Measurements from ENCODE around the gene PTH2R. TPM values are rescaled to one million over a fixed set of nuclear protein-coding genes. Genes with fewer than 3 reads are reported as not detected.
"Not testable (repeated sequence)": the region's sequence is repeated elsewhere in the genome, so short reads cannot be mapped to it uniquely, and the experiment has no call there.

Gene PTH2R
- total RNA-seq, 2 experiments from 2014 or later = 0.14 TPM; not detected in 1

GRCh38 chr2:208399201-208399600 is 7.4 kb upstream of the PTH2R start:
- Mint-ChIP-seq H3K9me3 (ENCODE audit: low read depth) (peaks cover 8% of the 10 kb centered on the region), H3K27ac (no peak overlapping the region), H3K4me1 (no peaks in the 10 kb centered on the region), H3K27me3 (peaks cover 21% of the 10 kb centered on the region), H3K4me3 (no peak overlapping the region), H3K36me3 (ENCODE audit: low read depth) (no peaks in the 10 kb centered on the region)
- ATAC-seq = no peak
- DNase-seq = no peak
- POLR2A ChIA-PET = interaction anchor here (0.6 kb wide), 1 partner anchor 880 kb away, joined by 5 read pairs; no protein-coding TSS in a partner anchor
- CTCF ChIA-PET = interaction anchor here (0.5 to 1.2 kb wide), 3 partner anchors 53 to 1863 kb away, joined by 3 read pairs; no protein-coding TSS in a partner anchor
- intact Hi-C loops (cut with DNase I, micrococcal nuclease) = loop anchor here in 1 of 2 experiments (5.0 to 10.0 kb wide), 3 partner anchors 1176 to 1798 kb away; no protein-coding TSS in a partner anchor

GRCh38 chr2:208407667-208408066 is 1.1 kb downstream of the PTH2R start:
- ATAC-seq (no peak), DNase-seq (peak; percentile 27)
- intact Hi-C loops (cut with DNase I, micrococcal nuclease) = loop anchor here (5.0 to 10.0 kb wide), 3 partner anchors 800 to 1017 kb away; partner anchors contain the start of gene MAP2 (in 1 of the 2)
- H3K27ac Mint-ChIP-seq = no peak overlapping the region
- H3K36me3 Mint-ChIP-seq (ENCODE audit: low read depth) = no peaks in the 10 kb centered on the region
- ChIA-PET CTCF (interaction anchor here (0.7 to 1.2 kb wide), 6 partner anchors 8 to 922 kb away, joined by 3 to 6 read pairs (median 4); no protein-coding TSS in a partner anchor), POLR2A (interaction anchor here (0.5 kb wide), 1 partner anchor 1508 kb away, joined by 3 read pairs; no protein-coding TSS in a partner anchor)
- H3K4me1 Mint-ChIP-seq = peaks cover 9% of the 10 kb centered on the region
- H3K9me3 Mint-ChIP-seq (ENCODE audit: low read depth) = no peaks in the 10 kb centered on the region
- H3K4me3 Mint-ChIP-seq = no peak overlapping the region
- H3K27me3 Mint-ChIP-seq = peaks cover 46% of the 10 kb centered on the region

DNA sequence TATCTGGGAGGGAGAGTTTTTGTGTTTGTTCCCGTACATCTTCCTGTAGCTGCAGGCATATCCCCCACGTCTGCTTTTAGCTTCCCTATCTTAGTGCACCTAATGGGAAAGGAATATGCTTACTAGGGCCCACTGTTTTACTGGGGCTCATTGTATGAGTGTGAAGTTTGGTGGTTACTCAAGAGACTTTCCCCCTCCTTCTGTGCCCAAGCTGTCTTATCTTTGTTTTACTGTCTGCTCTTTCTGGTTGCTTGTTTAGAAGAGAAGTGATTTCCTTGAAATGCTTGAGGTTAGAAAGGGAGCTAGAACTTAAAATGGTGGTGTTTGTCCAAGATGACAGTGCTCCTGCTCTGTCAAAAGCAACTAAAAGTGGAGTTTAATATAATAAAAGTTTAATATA is 7.3 kb downstream of the PTH2R start:
- no peaks in the 10 kb centered on the region for H3K4me1 Mint-ChIP-seq
- H3K27me3 Mint-ChIP-seq = peaks cover 18% of the 10 kb centered on the region
- CTCF ChIA-PET = interaction anchor here (0.8 kb wide), 1 partner anchor 444 kb away, joined by 4 read pairs; no protein-coding TSS in a partner anchor
- POLR2A ChIA-PET = no interaction called here
- H3K4me3 Mint-ChIP-seq = no peak overlapping the region
- intact Hi-C loops (cut with DNase I, micrococcal nuclease) = no loop called here
- ATAC-seq = no peak
- H3K27ac Mint-ChIP-seq = no peak overlapping the region
- H3K36me3 Mint-ChIP-seq (ENCODE audit: low read depth) = no peaks in the 10 kb centered on the region
- H3K9me3 Mint-ChIP-seq (ENCODE audit: low read depth) = no peaks in the 10 kb centered on the region
- DNase-seq = no peak

GRCh38 chr2:208415255-208415654 is 8.7 kb downstream of the PTH2R start:
- ATAC-seq (peak; percentile 57), DNase-seq (no peak)
- H3K27ac Mint-ChIP-seq = no peak overlapping the region
- H3K27me3 Mint-ChIP-seq = peaks cover 13% of the 10 kb centered on the region
- H3K9me3 Mint-ChIP-seq (ENCODE audit: low read depth) = no peaks in the 10 kb centered on the region
- intact Hi-C loops (cut with DNase I, micrococcal nuclease) = no loop called here
- no peaks in the 10 kb centered on the region for H3K36me3 Mint-ChIP-seq (ENCODE audit: low read depth)
- POLR2A ChIA-PET = no interaction called here
- CTCF ChIA-PET = interaction anchor here (1.2 kb wide), 1 partner anchor 8 kb away, joined by 6 read pairs; the partner anchor contains the start of gene PTH2R
- H3K4me3 Mint-ChIP-seq = no peak overlapping the region
- H3K4me1 Mint-ChIP-seq = no peaks in the 10 kb centered on the region

DNA sequence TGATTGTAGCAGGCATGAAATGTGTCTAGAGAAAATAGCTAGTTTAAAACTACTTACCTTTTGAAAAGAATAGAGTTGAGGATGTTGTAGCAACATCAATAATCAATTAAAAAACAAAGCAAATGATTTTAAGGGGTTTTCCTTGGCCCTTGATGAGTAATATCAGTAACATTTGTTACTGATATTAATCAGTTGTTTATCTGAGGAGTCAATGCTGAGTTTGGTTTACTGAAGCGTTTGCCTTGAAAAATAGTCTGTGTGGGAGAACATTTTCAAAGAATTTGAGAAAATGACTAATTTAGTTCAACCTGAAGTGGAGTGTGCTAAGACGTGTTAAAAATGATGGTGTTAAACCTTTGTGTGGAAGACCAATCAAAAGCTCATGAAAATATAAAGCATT is 9.3 kb downstream of the PTH2R start:
- CTCF ChIA-PET = interaction anchor here (1.2 kb wide), 1 partner anchor 9 kb away, joined by 6 read pairs; the partner anchor contains the start of gene PTH2R
- no peak overlapping the region for H3K4me3 Mint-ChIP-seq

DNA sequence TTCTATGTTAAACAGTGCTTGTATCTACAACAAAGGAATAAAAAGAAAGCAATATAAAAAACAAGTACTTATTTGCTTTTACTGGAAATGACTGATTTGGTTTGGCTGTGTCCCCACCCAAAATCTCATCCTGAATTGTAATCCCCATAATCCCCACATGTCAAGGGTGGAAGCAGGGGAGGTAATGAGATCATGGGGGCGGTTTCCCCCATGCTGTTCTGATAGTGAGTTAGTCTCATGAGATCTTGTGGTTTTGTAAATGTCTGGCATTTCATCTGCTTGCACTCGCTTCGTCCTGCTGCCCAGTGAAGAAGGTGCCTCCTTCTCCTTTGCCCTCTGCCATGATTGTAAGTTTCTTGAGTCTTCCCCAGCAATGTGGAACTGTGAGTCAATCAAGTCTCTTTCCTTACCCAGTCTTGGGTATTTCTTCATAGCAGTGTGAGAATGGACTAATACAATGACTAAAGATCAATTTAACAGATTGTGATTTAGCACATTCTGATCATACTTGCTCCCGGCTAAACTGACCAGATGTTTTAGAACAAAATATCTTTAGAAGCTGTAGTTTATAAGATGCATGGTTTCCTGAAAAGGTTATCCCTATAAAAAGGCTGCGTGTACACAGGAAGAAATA is 19.9 kb downstream of the PTH2R start:
- Mint-ChIP-seq H3K4me1 (no peaks in the 10 kb centered on the region), H3K27ac (no peak overlapping the region), H3K4me3 (no peak overlapping the region), H3K27me3 (peaks cover 9% of the 10 kb centered on the region), H3K9me3 (ENCODE audit: low read depth) (peaks cover 2% of the 10 kb centered on the region), H3K36me3 (ENCODE audit: low read depth) (no peaks in the 10 kb centered on the region)
- no peak for DNase-seq
- intact Hi-C loops (cut with DNase I, micrococcal nuclease) = no loop called here
- ChIA-PET CTCF (interaction anchor here (1.1 kb wide), 1 partner anchor 904 kb away, joined by 3 read pairs; no protein-coding TSS in a partner anchor), POLR2A (no interaction called here)
- ATAC-seq = no peak

More for the DNA sequence above, 9.3 kb downstream of the PTH2R start:
- Mint-ChIP-seq H3K4me1 (no peaks in the 10 kb centered on the region), H3K9me3 (ENCODE audit: low read depth) (no peaks in the 10 kb centered on the region), H3K27ac (no peak overlapping the region), H3K36me3 (ENCODE audit: low read depth) (no peaks in the 10 kb centered on the region), H3K27me3 (peaks cover 8% of the 10 kb centered on the region)
- ATAC-seq = peak; percentile 49
- POLR2A ChIA-PET = no interaction called here
- no peak for DNase-seq
- intact Hi-C loops (cut with DNase I, micrococcal nuclease) = no loop called here

- H3K4me3 Mint-ChIP-seq = no peak overlapping the region
- H3K4me1 Mint-ChIP-seq = no peaks in the 10 kb centered on the region
- no peak overlapping the region for H3K27ac Mint-ChIP-seq
- H3K9me3 Mint-ChIP-seq (ENCODE audit: low read depth) = no peaks in the 10 kb centered on the region
- no peaks in the 10 kb centered on the region for H3K36me3 Mint-ChIP-seq (ENCODE audit: low read depth)
- intact Hi-C loops (cut with DNase I, micrococcal nuclease) = no loop called here
- DNase-seq (no peak), ATAC-seq (no peak)
- CTCF ChIA-PET = no interaction called here
- POLR2A ChIA-PET = no interaction called here
- peaks cover 7% of the 10 kb centered on the region for H3K27me3 Mint-ChIP-seq
Observed at GRCh38 chr2:208437755-208438154, 31.2 kb downstream of the PTH2R start.

DNA sequence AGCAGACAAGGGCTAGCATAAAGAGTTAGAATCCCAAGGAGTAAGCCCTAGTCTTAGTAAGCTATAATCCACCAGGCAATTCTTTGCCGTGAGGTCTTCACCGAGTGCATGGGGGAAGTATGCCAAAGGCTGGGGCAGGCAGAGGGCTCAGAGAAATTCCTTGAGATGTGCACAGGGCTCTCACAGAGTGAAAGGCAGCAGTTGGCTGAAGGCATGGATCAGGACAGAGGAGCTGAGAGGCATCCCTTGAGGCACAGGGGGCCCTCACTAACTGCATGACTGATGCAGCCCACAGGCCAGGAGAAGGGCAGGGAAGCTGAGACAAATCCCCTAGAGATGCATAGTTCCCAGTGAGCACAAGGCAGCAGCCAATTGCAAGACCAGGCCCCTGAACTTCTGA is 34.1 kb downstream of the PTH2R start:
- DNase-seq (no peak), ATAC-seq (no peak)
- H3K9me3 Mint-ChIP-seq (ENCODE audit: low read depth) = no peaks in the 10 kb centered on the region
- no peak overlapping the region for H3K4me3 Mint-ChIP-seq
- POLR2A ChIA-PET = no interaction called here
- peaks cover 6% of the 10 kb centered on the region for H3K27me3 Mint-ChIP-seq
- intact Hi-C loops (cut with DNase I, micrococcal nuclease) = no loop called here
- CTCF ChIA-PET = no interaction called here
- H3K4me1 Mint-ChIP-seq = no peaks in the 10 kb centered on the region
- H3K36me3 Mint-ChIP-seq (ENCODE audit: low read depth) = no peaks in the 10 kb centered on the region
- H3K27ac Mint-ChIP-seq = no peak overlapping the region

- DNase-seq (no peak), ATAC-seq (no peak)
- intact Hi-C loops (cut with DNase I, micrococcal nuclease) = no loop called here
- CTCF ChIA-PET = no interaction called here
- H3K4me3 Mint-ChIP-seq = no peak overlapping the region
- peaks cover 4% of the 10 kb centered on the region for H3K27me3 Mint-ChIP-seq
- no peaks in the 10 kb centered on the region for H3K36me3 Mint-ChIP-seq (ENCODE audit: low read depth)
- POLR2A ChIA-PET = no interaction called here
- H3K27ac Mint-ChIP-seq = no peak overlapping the region
- no peaks in the 10 kb centered on the region for H3K4me1 Mint-ChIP-seq
- no peaks in the 10 kb centered on the region for H3K9me3 Mint-ChIP-seq (ENCODE audit: low read depth)
Observed at GRCh38 chr2:208441951-208442350, 35.4 kb downstream of the PTH2R start.

GRCh38 chr2:208447447-208447846 is 40.9 kb downstream of the PTH2R start:
- H3K27me3 Mint-ChIP-seq, CTCF ChIA-PET: not testable (repeated sequence)

GRCh38 chr2:208451061-208451460 is 44.5 kb downstream of the PTH2R start:
- POLR2A ChIA-PET = no interaction called here
- Mint-ChIP-seq H3K27me3 (no peaks in the 10 kb centered on the region), H3K9me3 (ENCODE audit: low read depth) (no peaks in the 10 kb centered on the region), H3K36me3 (ENCODE audit: low read depth) (no peaks in the 10 kb centered on the region), H3K27ac (no peak overlapping the region), H3K4me1 (no peaks in the 10 kb centered on the region), H3K4me3 (no peak overlapping the region)
- no peak for DNase-seq
- no peak for ATAC-seq
- CTCF ChIA-PET = interaction anchor here (0.7 to 1.2 kb wide), 2 partner anchors 11 to 1872 kb away, joined by 3 read pairs; no protein-coding TSS in a partner anchor
- intact Hi-C loops (cut with DNase I, micrococcal nuclease) = loop anchor here in 1 of 2 experiments (2.0 kb wide), 1 partner anchor 34 kb away; no protein-coding TSS in a partner anchor

More at GRCh38 chr2:208447447-208447846, 40.9 kb downstream of the PTH2R start:
- DNase-seq; H3K4me1 Mint-ChIP-seq; H3K36me3 Mint-ChIP-seq (ENCODE audit: low read depth); POLR2A ChIA-PET; intact Hi-C loops (cut with DNase I, micrococcal nuclease); H3K9me3 Mint-ChIP-seq (ENCODE audit: low read depth); H3K4me3 Mint-ChIP-seq; ATAC-seq; H3K27ac Mint-ChIP-seq: not testable (repeated sequence)

DNA sequence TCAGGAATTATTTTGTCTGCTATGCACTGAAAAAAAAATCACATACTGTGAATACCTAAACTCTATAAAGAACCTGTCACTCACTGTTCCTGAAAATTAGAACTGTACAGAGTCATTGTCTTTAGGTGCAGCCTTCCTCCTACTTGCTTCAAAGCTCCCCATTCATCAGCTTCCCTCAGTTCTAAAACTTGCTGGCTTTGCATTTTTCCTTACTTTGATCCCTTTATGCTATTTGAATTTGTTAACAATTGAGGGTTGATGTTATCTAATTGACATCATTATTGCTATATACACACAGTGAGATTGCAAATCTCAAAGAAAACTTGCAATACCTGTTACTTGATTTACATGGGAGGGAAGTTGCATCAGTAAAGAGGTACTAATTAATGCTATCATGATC is 48.3 kb downstream of the PTH2R start:
- no peak for DNase-seq
- Mint-ChIP-seq H3K4me3 (no peak overlapping the region), H3K9me3 (ENCODE audit: low read depth) (no peaks in the 10 kb centered on the region), H3K36me3 (ENCODE audit: low read depth) (no peaks in the 10 kb centered on the region), H3K4me1 (no peaks in the 10 kb centered on the region), H3K27ac (no peak overlapping the region), H3K27me3 (peaks cover 4% of the 10 kb centered on the region)
- intact Hi-C loops (cut with DNase I, micrococcal nuclease) = no loop called here
- ChIA-PET POLR2A (no interaction called here), CTCF (no interaction called here)
- ATAC-seq = no peak

Data from activated CD4-positive, alpha-beta T cell treated with anti-CD3 and anti-CD28 coated beads for 36 hours (primary cell).